GM21723 (cell line): ENCODE measurements around the gene SPOCK2.

ENCODE experiments used
- ATAC-seq: cut with Tn5 transposase; IDR thresholded peaks from one replicate; pipeline ENCODE4 v1.9.1; 2021; ENCODE audit warnings: mild to moderate bottlenecking, moderate library complexity; ENCODE audit not compliant: unreplicated experiment

The SPOCK2 gene

GRCh38 chr10:72088889-72089575 is 681 bp upstream of the SPOCK2 start:
- no peak for ATAC-seq

GRCh38 chr10:72087392-72087968 is 871 bp downstream of the SPOCK2 start:
- no peak for ATAC-seq

GRCh38 chr10:72086466-72087391 is 1.6 kb downstream of the SPOCK2 start:
- ATAC-seq: no peak

- no peak for ATAC-seq
Measured at GRCh38 chr10:72085864-72086465, 2.4 kb downstream of the SPOCK2 start.

GRCh38 chr10:72085166-72085565 is 3.2 kb downstream of the SPOCK2 start:
- ATAC-seq: no peak

- ATAC-seq: no peak
Measured at GRCh38 chr10:72083790-72084459, 4.4 kb downstream of the SPOCK2 start.

GRCh38 chr10:72082856-72083789 is 5.2 kb downstream of the SPOCK2 start:
- no peak for ATAC-seq

- no peak for ATAC-seq
Measured at GRCh38 chr10:72081772-72082590, 6.4 kb downstream of the SPOCK2 start.

GRCh38 chr10:72081210-72081609 is 7.1 kb downstream of the SPOCK2 start:
- no peak for ATAC-seq

GRCh38 chr10:72080042-72080975 is 8.0 kb downstream of the SPOCK2 start:
- ATAC-seq: no peak

- ATAC-seq: no peak
Measured at GRCh38 chr10:72079356-72079755, 9.0 kb downstream of the SPOCK2 start.

- no peak for ATAC-seq
Measured at GRCh38 chr10:72077275-72077990, 10.9 kb downstream of the SPOCK2 start.

- ATAC-seq: no peak
Measured at GRCh38 chr10:72076756-72077155, 11.6 kb downstream of the SPOCK2 start.

GRCh38 chr10:72075376-72076115 is 12.8 kb downstream of the SPOCK2 start:
- ATAC-seq: no peak

- ATAC-seq: no peak
Measured at GRCh38 chr10:72074574-72075375, 13.6 kb downstream of the SPOCK2 start.
